HG02623 (cell line): ENCODE results near the gene OTOS.

ENCODE experiments used
- ATAC-seq: cut with Tn5 transposase; IDR thresholded peaks from one replicate; pipeline ENCODE4 v1.9.1; 2021; ENCODE audit warnings: moderate library complexity; ENCODE audit not compliant: unreplicated experiment

OTOS gene

DNA sequence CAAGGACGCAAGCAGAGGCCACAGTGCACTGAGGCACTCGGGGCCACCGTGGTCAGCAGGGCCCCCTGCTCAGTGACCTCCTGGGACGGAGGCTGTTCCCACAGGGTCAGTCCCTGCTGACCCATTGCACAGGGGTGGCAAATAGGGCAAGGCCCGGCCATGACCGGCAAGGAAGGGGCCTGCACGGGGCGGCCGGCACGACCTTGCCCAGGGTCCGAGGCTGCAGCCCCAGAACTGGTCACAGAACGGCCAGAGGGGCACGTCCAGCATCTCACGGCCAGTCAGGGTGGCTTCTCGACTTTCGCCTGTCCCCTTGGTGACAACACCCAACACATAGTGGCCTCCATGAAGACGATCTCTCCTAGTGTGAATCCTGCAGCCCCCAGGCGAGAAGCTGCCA, 27.6 kb upstream of the OTOS start:
- no peak for ATAC-seq

DNA sequence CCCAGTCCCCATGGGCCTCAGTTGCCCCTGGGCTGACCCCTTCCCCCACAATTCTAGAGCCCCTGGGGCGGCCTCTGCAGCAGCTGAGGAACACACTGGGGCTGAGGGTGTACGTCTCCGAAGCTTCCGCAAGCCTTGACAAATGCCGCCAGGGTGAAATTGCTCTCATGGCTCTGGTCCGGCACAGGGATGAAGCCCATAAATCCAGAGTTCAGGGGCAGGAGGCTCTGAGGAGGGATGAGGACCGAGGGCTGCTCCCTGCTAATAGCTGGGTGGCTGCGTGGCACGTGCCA, 27.1 kb upstream of the OTOS start:
- ATAC-seq, result no peak

GRCh38 chr2:240166761-240167587, 26.5 kb upstream of the OTOS start:
- no peak for ATAC-seq

- ATAC-seq, result no peak
Measured at GRCh38 chr2:240166191-240166590, 25.7 kb upstream of the OTOS start.

GRCh38 chr2:240165661-240166060, 25.2 kb upstream of the OTOS start:
- no peak for ATAC-seq

DNA sequence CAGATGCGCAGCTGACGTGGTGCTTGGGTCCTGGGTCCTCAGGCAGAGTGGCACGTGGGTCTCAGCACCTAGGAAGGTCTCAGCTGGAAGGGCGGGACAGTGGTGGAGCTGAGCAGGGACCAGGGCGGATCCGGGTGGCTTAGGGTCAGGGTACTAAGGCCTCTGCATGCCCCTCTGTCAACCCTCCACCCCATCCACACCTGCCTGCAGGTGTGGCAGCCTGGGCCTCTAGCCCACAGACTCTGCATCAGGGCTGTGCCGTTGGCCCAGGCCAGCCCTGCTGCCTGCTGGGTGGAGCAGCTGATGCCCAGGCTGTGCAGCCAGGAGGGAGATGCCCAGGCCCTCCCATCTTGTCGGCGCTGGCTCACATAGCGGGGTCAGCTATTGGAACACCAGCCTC, 24.6 kb upstream of the OTOS start:
- ATAC-seq, result no peak

DNA sequence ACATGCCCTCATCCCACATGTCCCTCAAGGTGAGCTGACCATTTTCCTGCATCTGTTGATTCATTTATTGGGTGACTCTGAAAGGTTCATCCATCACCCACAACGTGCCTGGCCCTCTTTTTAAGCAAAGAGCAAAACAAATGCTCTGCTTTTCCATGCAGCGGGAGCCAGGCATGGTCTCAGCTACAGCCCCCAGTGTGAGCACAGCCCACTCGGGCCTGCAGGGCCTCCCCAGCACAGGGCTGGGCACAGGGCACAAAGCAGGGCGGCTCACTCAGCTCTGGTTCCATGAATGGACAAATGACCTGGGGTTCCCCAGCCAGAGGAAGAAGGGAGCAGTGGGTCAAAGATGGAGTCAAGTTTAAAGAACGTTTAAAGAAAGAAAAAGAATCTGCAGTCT, 24.1 kb upstream of the OTOS start:
- no peak for ATAC-seq

DNA sequence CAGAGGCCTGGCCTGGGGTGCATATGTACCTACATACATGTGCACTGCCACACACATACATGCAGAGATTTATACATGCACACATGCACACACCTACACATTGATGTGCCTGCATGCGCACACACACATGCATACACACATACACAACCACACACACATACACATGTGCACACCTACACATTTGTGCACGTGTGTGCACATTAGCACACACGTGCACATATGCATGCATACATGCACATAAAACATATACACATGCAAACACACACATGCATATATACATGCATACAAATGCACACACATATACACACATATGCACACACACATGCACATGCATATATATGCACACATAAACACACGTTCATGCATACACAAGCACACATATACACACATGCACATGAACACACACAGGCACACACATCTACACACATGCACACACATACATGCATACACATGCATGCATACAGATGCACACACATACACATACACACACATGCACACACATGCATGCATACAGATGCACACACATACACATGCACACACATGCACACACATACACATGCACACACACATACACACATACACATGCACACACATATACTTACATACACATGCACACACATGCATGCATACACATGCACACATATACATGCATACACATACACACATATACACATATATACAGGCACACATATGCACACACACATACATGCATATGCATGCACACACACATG, 23.6 kb upstream of the OTOS start:
- ATAC-seq, result no peak

DNA sequence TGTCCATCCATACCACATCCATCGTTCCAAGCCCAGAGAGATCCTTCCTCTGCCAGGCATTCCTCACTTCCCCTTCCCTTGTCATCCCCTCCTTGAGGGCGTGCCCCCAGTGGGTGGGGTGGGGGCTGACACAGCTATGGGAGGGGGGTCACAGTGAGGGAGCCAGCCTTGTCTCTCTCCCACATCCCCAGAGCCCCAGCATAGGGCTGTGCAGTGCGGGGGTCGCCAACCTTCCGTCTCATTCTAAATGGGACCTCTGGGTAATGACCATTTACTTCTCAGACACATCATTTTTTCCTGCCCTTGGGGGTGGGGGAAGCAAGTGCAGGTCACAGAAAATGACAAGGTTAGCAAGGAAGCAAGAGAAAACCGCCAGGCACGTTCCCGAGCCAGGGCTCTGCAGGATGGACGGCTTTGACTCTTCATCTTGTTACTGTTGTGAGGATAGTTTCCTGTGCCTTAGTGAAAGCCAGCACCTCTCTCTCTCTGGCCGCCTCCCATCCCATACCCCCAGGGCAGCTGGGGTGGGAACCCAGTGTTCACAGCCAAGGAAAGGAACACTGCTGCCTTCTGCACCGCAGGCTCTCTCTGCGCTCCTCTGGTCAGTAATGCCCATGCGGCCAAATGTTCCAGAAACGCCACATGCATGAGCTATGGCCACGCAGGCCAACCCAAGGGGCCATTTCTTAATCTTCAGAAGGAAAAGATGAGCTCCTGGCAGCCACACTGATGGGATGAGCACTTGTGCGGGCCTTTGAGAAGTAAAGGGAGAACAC, 22.7 kb upstream of the OTOS start:
- ATAC-seq, result no peak

- ATAC-seq, result no peak
Measured at GRCh38 chr2:240162531-240162930, 22.1 kb upstream of the OTOS start.

- no peak for ATAC-seq
Measured at GRCh38 chr2:240162032-240162431, 21.6 kb upstream of the OTOS start.

GRCh38 chr2:240161087-240161750, 20.8 kb upstream of the OTOS start:
- ATAC-seq, result no peak

GRCh38 chr2:240160291-240161086, 20.0 kb upstream of the OTOS start:
- no peak for ATAC-seq

- ATAC-seq, result no peak
Measured at GRCh38 chr2:240159251-240159839, 18.9 kb upstream of the OTOS start.

DNA sequence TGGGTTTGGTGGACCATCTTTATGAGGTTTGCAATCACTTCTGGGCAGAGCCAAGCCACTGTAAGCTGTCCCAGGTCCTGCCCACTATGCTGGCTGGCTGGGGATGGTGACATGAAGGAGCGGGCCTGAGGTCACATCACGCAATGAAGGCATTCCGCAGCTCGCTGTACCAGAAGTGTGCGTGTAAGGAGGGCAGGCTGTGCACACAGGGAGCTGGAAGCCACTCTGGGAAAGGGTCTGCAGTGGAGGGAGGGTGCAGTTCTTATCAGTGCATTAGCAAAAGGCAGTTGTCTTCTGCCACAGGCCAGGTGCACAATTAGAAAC, 16.7 kb upstream of the OTOS start:
- ATAC-seq, result no peak

- ATAC-seq, result no peak
Measured at GRCh38 chr2:240156435-240157146, 16.1 kb upstream of the OTOS start.

- ATAC-seq, result no peak
Measured at GRCh38 chr2:240155745-240156390, 15.4 kb upstream of the OTOS start.

DNA sequence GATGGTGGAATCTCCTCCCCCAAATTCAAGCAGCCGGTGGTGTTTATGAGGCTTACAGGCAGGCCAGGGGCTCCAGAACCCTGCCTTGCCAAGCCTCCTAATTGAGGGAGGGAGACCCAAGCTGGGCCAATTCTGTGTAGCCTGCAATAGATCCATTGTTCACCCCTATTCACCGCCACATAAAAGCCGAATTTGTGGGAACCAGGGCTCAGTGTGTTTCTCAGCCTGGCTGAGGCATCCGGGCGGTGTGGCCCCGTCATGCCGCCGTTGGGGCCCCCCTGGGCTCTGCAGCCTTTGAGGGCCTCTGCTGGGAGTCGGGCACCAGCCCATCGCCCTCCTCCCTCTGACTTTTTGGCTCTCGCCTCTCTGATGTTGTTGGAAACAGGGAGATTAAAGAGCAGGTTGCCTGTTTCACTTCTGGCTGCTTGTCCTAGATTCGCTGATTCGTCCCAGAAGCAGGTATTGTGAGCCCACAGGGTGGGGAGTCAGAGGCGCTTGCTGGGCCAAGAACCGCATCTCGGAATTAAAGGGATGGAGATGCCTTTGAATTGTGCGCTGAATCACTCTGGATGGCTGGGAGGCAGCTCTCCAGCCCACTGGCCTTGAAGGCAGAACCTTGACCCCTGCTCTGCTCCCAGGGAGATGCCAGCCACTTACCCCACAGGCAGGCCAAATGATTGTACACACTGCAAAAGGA, 14.7 kb upstream of the OTOS start:
- no peak for ATAC-seq

- ATAC-seq, result no peak
Measured at GRCh38 chr2:240154606-240155005, 14.1 kb upstream of the OTOS start.
